Activated T-helper 17 cell treated with anti-CD3 and anti-CD28 coated beads, Interleukin-2, amount 50 U/mL, for 72 hours (primary cell): ENCODE results near the gene PARP14. TPM values are rescaled to one million over a fixed set of nuclear protein-coding genes. Genes with fewer than 3 reads are reported as not detected.
"Not testable (repeated sequence)": the region's sequence is repeated elsewhere in the genome, so short reads cannot be mapped to it uniquely, and the experiment has no call there.

ENCODE experiments used
- ATAC-seq: fragments of 150-1000 bp; cut with Tn5 transposase; replicated peaks from 2 replicates; pipeline ENCODE4 v1.10.0; 2021; ENCODE audit warnings: mild to moderate bottlenecking, moderate library complexity
- H3K27ac Mint-ChIP-seq: one replicate; pipeline ENCODE4 v1.8.0; 2022; ENCODE audit warnings: mixed read lengths
- H3K27me3 Mint-ChIP-seq: one replicate; pipeline ENCODE4 v1.8.0; 2022; ENCODE audit warnings: mixed read lengths
- H3K36me3 Mint-ChIP-seq: one replicate; pipeline ENCODE4 v1.8.0; 2022; ENCODE audit warnings: low read depth, mild to moderate bottlenecking, mixed read lengths
- H3K4me1 Mint-ChIP-seq: one replicate; pipeline ENCODE4 v1.8.0; 2022; ENCODE audit warnings: mixed read lengths
- H3K4me3 Mint-ChIP-seq: one replicate; pipeline ENCODE4 v1.8.0; 2022; ENCODE audit warnings: mild to moderate bottlenecking, mixed read lengths
- H3K9me3 Mint-ChIP-seq: one replicate; pipeline ENCODE4 v1.8.0; 2022; ENCODE audit warnings: mixed read lengths
- total RNA-seq, 2 donors: library from RNA; stranded (reverse); gene quantifications; one replicate each; pipeline ENCODE4 v1.2.3, GENCODE V29; 2022

PARP14 gene
- 10 to 100 TPM; 51.5 to 55.9 TPM for total RNA-seq

- ATAC-seq: peak; percentile 79
- no peaks in the 10 kb centered on the region for H3K9me3 Mint-ChIP-seq
- peak within 1 kb of the TSS; percentile 96 for H3K4me3 Mint-ChIP-seq
- peaks cover 42% of the 10 kb centered on the region for H3K4me1 Mint-ChIP-seq
- H3K27ac Mint-ChIP-seq: peak within 1 kb of the TSS; percentile 97
- no peaks in the 10 kb centered on the region for H3K27me3 Mint-ChIP-seq
- peaks cover 22% of the 10 kb centered on the region for H3K36me3 Mint-ChIP-seq
Measured at GRCh38 chr3:122680475-122681283, at the start of gene PARP14. PARP14 (plus strand) TSS chr3:122680839; CDS start chr3:122680884, 45 bp downstream.

- Mint-ChIP-seq H3K4me1 (no peaks in the 10 kb centered on the region), H3K9me3 (no peaks in the 10 kb centered on the region), H3K27me3 (no peaks in the 10 kb centered on the region), H3K4me3 (no peak overlapping the region), H3K36me3 (peaks cover 38% of the 10 kb centered on the region), H3K27ac (no peak overlapping the region)
- no peak for ATAC-seq
Measured at GRCh38 chr3:122635789-122636188, 44.9 kb upstream of the PARP14 start.

GRCh38 chr3:122636697-122637096, 43.9 kb upstream of the PARP14 start:
- Mint-ChIP-seq H3K4me1 (no peaks in the 10 kb centered on the region), H3K36me3 (peaks cover 38% of the 10 kb centered on the region), H3K9me3 (no peaks in the 10 kb centered on the region)

GRCh38 chr3:122640437-122640999, 40.1 kb upstream of the PARP14 start:
- no peak for ATAC-seq
- Mint-ChIP-seq H3K27me3 (no peaks in the 10 kb centered on the region), H3K4me3 (no peak overlapping the region), H3K36me3 (peaks cover 22% of the 10 kb centered on the region), H3K27ac (no peak overlapping the region), H3K9me3 (no peaks in the 10 kb centered on the region), H3K4me1 (peaks cover 5% of the 10 kb centered on the region)

More at GRCh38 chr3:122636697-122637096, 43.9 kb upstream of the PARP14 start:
- no peaks in the 10 kb centered on the region for H3K27me3 Mint-ChIP-seq
- H3K27ac Mint-ChIP-seq: no peak overlapping the region
- no peak overlapping the region for H3K4me3 Mint-ChIP-seq
- no peak for ATAC-seq

GRCh38 chr3:122642935-122643334, 37.7 kb upstream of the PARP14 start:
- no peaks in the 10 kb centered on the region for H3K9me3 Mint-ChIP-seq
- peak overlapping the region; percentile 6 for H3K4me3 Mint-ChIP-seq
- peak; percentile 75 for ATAC-seq
- no peak overlapping the region for H3K27ac Mint-ChIP-seq
- peaks cover 5% of the 10 kb centered on the region for H3K27me3 Mint-ChIP-seq
- peaks cover 5% of the 10 kb centered on the region for H3K4me1 Mint-ChIP-seq
- no peaks in the 10 kb centered on the region for H3K36me3 Mint-ChIP-seq

- Mint-ChIP-seq H3K27ac (no peak overlapping the region), H3K9me3 (no peaks in the 10 kb centered on the region), H3K4me1 (peaks cover 5% of the 10 kb centered on the region), H3K27me3 (peaks cover 12% of the 10 kb centered on the region), H3K4me3 (no peak overlapping the region), H3K36me3 (no peaks in the 10 kb centered on the region)
- ATAC-seq: no peak
Measured at GRCh38 chr3:122646146-122646988, 34.3 kb upstream of the PARP14 start.

GRCh38 chr3:122651233-122651907, 29.3 kb upstream of the PARP14 start:
- peaks cover 17% of the 10 kb centered on the region for H3K27me3 Mint-ChIP-seq
- not testable (repeated sequence) for ATAC-seq, H3K36me3 Mint-ChIP-seq, H3K4me1 Mint-ChIP-seq, H3K9me3 Mint-ChIP-seq, H3K27ac Mint-ChIP-seq, H3K4me3 Mint-ChIP-seq

GRCh38 chr3:122651962-122652361, 28.7 kb upstream of the PARP14 start:
- H3K36me3 Mint-ChIP-seq, H3K4me3 Mint-ChIP-seq, H3K4me1 Mint-ChIP-seq, H3K9me3 Mint-ChIP-seq, ATAC-seq, H3K27ac Mint-ChIP-seq: not testable (repeated sequence)
- H3K27me3 Mint-ChIP-seq: peaks cover 14% of the 10 kb centered on the region

GRCh38 chr3:122658336-122658735, 22.3 kb upstream of the PARP14 start:
- not testable (repeated sequence) for H3K36me3 Mint-ChIP-seq, H3K27me3 Mint-ChIP-seq, ATAC-seq, H3K9me3 Mint-ChIP-seq, H3K4me3 Mint-ChIP-seq, H3K27ac Mint-ChIP-seq, H3K4me1 Mint-ChIP-seq

- Mint-ChIP-seq H3K4me3 (peak overlapping the region; percentile 41), H3K36me3 (no peaks in the 10 kb centered on the region), H3K27me3 (no peaks in the 10 kb centered on the region), H3K9me3 (no peaks in the 10 kb centered on the region), H3K4me1 (peaks cover 10% of the 10 kb centered on the region), H3K27ac (no peak overlapping the region)
- no peak for ATAC-seq
Measured at GRCh38 chr3:122660297-122660974, 20.2 kb upstream of the PARP14 start.

GRCh38 chr3:122661633-122662032, 19.0 kb upstream of the PARP14 start:
- Mint-ChIP-seq H3K27me3 (no peaks in the 10 kb centered on the region), H3K36me3 (no peaks in the 10 kb centered on the region), H3K9me3 (no peaks in the 10 kb centered on the region), H3K4me3 (peak overlapping the region; percentile 41), H3K27ac (peak overlapping the region; percentile 6), H3K4me1 (peaks cover 10% of the 10 kb centered on the region)
- ATAC-seq: peak; percentile 96

- peaks cover 10% of the 10 kb centered on the region for H3K4me1 Mint-ChIP-seq
- no peak overlapping the region for H3K27ac Mint-ChIP-seq
- H3K36me3 Mint-ChIP-seq: no peaks in the 10 kb centered on the region
- H3K27me3 Mint-ChIP-seq: no peaks in the 10 kb centered on the region
- H3K9me3 Mint-ChIP-seq: no peaks in the 10 kb centered on the region
- no peak for ATAC-seq
- no peak overlapping the region for H3K4me3 Mint-ChIP-seq
Measured at GRCh38 chr3:122662505-122662904, 18.1 kb upstream of the PARP14 start.

- no peak overlapping the region for H3K27ac Mint-ChIP-seq
- peaks cover 3% of the 10 kb centered on the region for H3K27me3 Mint-ChIP-seq
- H3K9me3 Mint-ChIP-seq: no peaks in the 10 kb centered on the region
- H3K4me3 Mint-ChIP-seq: no peak overlapping the region
- H3K36me3 Mint-ChIP-seq: no peaks in the 10 kb centered on the region
- ATAC-seq: no peak
- H3K4me1 Mint-ChIP-seq: peaks cover 21% of the 10 kb centered on the region
Measured at GRCh38 chr3:122665226-122665786, 15.3 kb upstream of the PARP14 start.
